Uterus (tissue), 4 donors: Measurements from ENCODE around the gene CBX6. TPM values are rescaled to one million over a fixed set of nuclear protein-coding genes. Genes with fewer than 3 reads are reported as not detected.

Source experiments
- DNase-seq, 2 donors: peaks; one replicate each; pipeline ENCODE4 v3.0.0-alpha.2; 2019 to 2020
- H3K27ac ChIP-seq, 2 donors: fragments of 200-600 bp; sonication (generic); 1 replicate in 1 of 2; 2 replicates in 1 of 2; pipeline ENCODE4 v1.5.1; 2016 to 2018
- H3K27me3 ChIP-seq, 2 donors: fragments of 200-600 bp; sonication (generic); one replicate each; pipeline ENCODE4 v1.5.1; 2018 to 2019; ENCODE audit warnings: control low read depth in 1 of 2
- H3K36me3 ChIP-seq, 2 donors: fragments of 200-600 bp; sonication (generic); one replicate each; pipeline ENCODE4 v1.5.1; 2019; ENCODE audit warnings: control low read depth in 1 of 2
- H3K4me1 ChIP-seq, 2 donors: fragments of 200-600 bp; sonication (generic); one replicate each; pipeline ENCODE4 v1.5.1; 2018 to 2019; ENCODE audit warnings: control low read depth in 1 of 2
- H3K4me3 ChIP-seq, 2 donors: fragments of 200-600 bp; sonication (generic); 1 replicate in 1 of 2; 2 replicates in 1 of 2; pipeline ENCODE4 v1.5.1; 2018 to 2019; ENCODE audit warnings: mild to moderate bottlenecking in 1 of 2
- H3K9me3 ChIP-seq, 2 donors: fragments of 200-600 bp; sonication (generic); one replicate each; pipeline ENCODE4 v1.5.1; 2019; ENCODE audit warnings: control low read depth in 1 of 2
- POLR2A ChIP-seq, 2 donors: fragments of 450-650 bp; IDR thresholded peaks; one replicate each; pipeline ENCODE4 v1.6.1; 2016; ENCODE audit warnings: antibody characterized with exemption in 2 of 2, mild to moderate bottlenecking in 1 of 2, moderate library complexity in 1 of 2
- intact Hi-C: fragments of 100-400 bp; cut with DNase I; formaldehyde crosslinking; loops from one replicate; pipeline ENCODE4 v1.15.1; 2023; ENCODE audit warnings: low total_unique reads
- total RNA-seq, 4 donors: library from RNA; depleted of rRNA in 3 of 4; stranded (reverse); fragments of >200 nt in 3 of 4; gene quantifications; one replicate each; pipeline versions ENCODE4 v1.1.0 to v1.2.4, GENCODE V29; 2014 to 2023
- TF ChIP-seq, protein P1 (sequence below), 4 experiments: fragments of 200-600 bp in 2 of 4; fragments of 450-650 bp in 2 of 4; sonication (generic) in 2 of 4; IDR thresholded peaks; one replicate each; pipeline ENCODE4 v1.5.1; 2016 to 2019; ENCODE audit warnings: antibody characterized with exemption in 4 of 4, mild to moderate bottlenecking in 2 of 4, moderate library complexity in 1 of 4
- donor health status: DM: yes; HTN: yes; CAD: no.

CBX6 gene
- total RNA-seq, 4 donors from 2014 or later: 11.0 to 145 (median 56.4) TPM

- no peak overlapping the region for H3K4me3 ChIP-seq
- H3K9me3 ChIP-seq: no peaks in the 10 kb centered on the region
- no peaks in the 10 kb centered on the region for H3K4me1 ChIP-seq
- H3K36me3 ChIP-seq: no peaks in the 10 kb centered on the region
- no peak overlapping the region for H3K27ac ChIP-seq
- no peak for TF ChIP-seq POLR2A (IDR thresholded peaks at IDR 0.05)
- TF ChIP-seq, protein P1, sequence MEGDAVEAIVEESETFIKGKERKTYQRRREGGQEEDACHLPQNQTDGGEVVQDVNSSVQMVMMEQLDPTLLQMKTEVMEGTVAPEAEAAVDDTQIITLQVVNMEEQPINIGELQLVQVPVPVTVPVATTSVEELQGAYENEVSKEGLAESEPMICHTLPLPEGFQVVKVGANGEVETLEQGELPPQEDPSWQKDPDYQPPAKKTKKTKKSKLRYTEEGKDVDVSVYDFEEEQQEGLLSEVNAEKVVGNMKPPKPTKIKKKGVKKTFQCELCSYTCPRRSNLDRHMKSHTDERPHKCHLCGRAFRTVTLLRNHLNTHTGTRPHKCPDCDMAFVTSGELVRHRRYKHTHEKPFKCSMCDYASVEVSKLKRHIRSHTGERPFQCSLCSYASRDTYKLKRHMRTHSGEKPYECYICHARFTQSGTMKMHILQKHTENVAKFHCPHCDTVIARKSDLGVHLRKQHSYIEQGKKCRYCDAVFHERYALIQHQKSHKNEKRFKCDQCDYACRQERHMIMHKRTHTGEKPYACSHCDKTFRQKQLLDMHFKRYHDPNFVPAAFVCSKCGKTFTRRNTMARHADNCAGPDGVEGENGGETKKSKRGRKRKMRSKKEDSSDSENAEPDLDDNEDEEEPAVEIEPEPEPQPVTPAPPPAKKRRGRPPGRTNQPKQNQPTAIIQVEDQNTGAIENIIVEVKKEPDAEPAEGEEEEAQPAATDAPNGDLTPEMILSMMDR (IDR thresholded peaks at IDR 0.05): no peak
- DNase-seq: no peak
- intact Hi-C loops: no loop called here
- no peaks in the 10 kb centered on the region for H3K27me3 ChIP-seq
These were observed 37.6 kb downstream of the CBX6 start for GRCh38 chr22:38834215-38834953.

- TF ChIP-seq, protein P1 (IDR thresholded peaks at IDR 0.05): no peak
- no peak for TF ChIP-seq POLR2A (IDR thresholded peaks at IDR 0.05)
- no peaks in the 10 kb centered on the region for H3K27me3 ChIP-seq
- no peak overlapping the region for H3K4me3 ChIP-seq
- H3K27ac ChIP-seq: no peak overlapping the region
- H3K9me3 ChIP-seq: no peaks in the 10 kb centered on the region
- H3K4me1 ChIP-seq: no peaks in the 10 kb centered on the region
- no peaks in the 10 kb centered on the region for H3K36me3 ChIP-seq
- DNase-seq: no peak
- intact Hi-C loops: no loop called here
These were observed 39.0 kb downstream of the CBX6 start for GRCh38 chr22:38833061-38833460.

GRCh38 chr22:38832005-38832978 is 39.7 kb downstream of the CBX6 start:
- Histone ChIP-seq H3K9me3 (no peaks in the 10 kb centered on the region), H3K36me3 (no peaks in the 10 kb centered on the region), H3K27ac (no peak overlapping the region), H3K27me3 (no peaks in the 10 kb centered on the region), H3K4me3 (no peak overlapping the region), H3K4me1 (no peaks in the 10 kb centered on the region)
- DNase-seq: no peak
- intact Hi-C loops: no loop called here
- TF ChIP-seq, protein P1 (IDR thresholded peaks at IDR 0.05): no peak
- TF ChIP-seq POLR2A (IDR thresholded peaks at IDR 0.05): no peak

DNA sequence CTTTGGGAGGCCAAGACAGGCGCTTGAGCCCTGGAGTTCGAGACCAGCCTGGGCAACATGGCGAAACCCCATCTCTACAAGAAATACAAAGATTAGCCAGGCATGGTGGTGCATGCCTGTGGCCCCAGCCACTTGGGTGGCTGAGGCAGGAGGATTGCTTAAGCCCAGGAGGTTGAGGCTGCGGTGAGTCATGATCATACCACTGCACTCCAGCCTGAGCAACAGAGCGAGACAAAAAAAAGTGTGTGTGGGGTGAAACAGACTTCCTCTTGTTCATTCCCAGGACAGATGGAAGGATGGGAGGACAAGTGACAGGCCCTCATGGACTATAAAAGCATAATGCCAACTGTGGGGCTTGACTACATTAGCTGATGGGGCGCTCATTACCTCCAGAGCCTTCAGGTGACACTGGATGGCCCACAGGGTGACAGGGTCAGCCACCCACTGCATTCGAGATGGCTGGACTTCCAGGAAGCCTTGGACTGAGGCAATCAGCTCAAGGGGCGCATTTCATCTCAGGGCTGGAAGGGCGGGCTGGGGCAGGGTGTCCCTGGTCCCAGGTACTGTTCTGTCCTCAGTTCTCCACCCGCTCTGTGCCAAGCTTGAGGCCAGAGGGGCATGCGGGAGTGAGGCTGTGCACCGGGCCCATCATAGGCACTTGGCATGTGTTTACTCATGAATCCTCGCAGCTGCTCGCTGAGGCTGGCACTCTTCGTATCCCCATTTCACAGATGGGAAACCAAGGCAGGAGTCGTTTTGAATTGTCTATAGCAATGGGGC is 40.7 kb downstream of the CBX6 start:
- Histone ChIP-seq H3K27me3 (no peaks in the 10 kb centered on the region), H3K4me3 (no peak overlapping the region), H3K4me1 (no peaks in the 10 kb centered on the region), H3K36me3 (no peaks in the 10 kb centered on the region), H3K9me3 (no peaks in the 10 kb centered on the region), H3K27ac (no peak overlapping the region)
- intact Hi-C loops: no loop called here
- TF ChIP-seq, protein P1 (IDR thresholded peaks at IDR 0.05): no peak
- TF ChIP-seq POLR2A (IDR thresholded peaks at IDR 0.05): no peak
- no peak for DNase-seq
